RWPE1 (cell line): ENCODE data around the gene MMS22L.
A peak's percentile ranks its signal among the peaks of the same experiment; 100 is the strongest.

Source experiments
- CTCF ChIA-PET: fragments of 350-600 bp; sonication (Branson Sonifier 250); formaldehyde crosslinking; extraction: SDS; loops from one replicate; lab custom pipeline; 2021; lab: Yijun Ruan, JAX
- POLR2A ChIA-PET: fragments of 400-600 bp; formaldehyde crosslinking; extraction: SDS; loops from one replicate; lab custom pipeline; 2020; ENCODE audit warnings: antibody characterized with exemption; ENCODE audit not compliant: low non-redundant PET; lab: Yijun Ruan, JAX
- DNase-seq: peaks from one replicate; pipeline ENCODE4 v3.0.0; 2012; ENCODE audit warnings: low spot score
- H3K27ac ChIP-seq: fragments of 450-650 bp; 2 replicates; pipeline ENCODE4 v1.5.1; 2017
- TF ChIP-seq, protein P1 (sequence below): fragments of 450-650 bp; conservative IDR thresholded peaks from 2 replicates; pipeline ENCODE4 v1.5.1; 2017; ENCODE audit warnings: low read depth, mild to moderate bottlenecking

The MMS22L gene

DNA sequence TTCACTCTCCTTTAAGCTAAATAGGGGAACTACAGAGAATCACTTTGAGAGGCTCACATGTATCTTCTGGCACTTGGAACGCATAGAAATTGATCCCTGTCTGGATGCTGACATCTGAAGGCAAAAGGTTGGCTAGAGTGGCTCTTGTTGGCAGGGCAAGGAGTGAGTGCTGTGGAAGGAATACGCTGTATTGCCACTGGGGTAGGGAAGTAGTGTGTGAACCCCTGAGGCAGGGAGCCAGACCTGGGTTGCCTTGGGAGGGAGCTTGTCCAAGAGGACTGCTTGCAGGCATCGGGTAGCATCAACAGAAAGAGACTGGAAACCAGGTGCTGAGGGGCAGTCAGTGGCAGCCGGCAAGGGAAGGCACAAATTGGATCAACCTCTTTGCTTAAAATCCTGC is 8.9 kb upstream of the MMS22L start:
- DNase-seq = no peak
- H3K27ac ChIP-seq = no peak overlapping the region
- POLR2A ChIA-PET = no interaction called here
- TF ChIP-seq, protein P1, sequence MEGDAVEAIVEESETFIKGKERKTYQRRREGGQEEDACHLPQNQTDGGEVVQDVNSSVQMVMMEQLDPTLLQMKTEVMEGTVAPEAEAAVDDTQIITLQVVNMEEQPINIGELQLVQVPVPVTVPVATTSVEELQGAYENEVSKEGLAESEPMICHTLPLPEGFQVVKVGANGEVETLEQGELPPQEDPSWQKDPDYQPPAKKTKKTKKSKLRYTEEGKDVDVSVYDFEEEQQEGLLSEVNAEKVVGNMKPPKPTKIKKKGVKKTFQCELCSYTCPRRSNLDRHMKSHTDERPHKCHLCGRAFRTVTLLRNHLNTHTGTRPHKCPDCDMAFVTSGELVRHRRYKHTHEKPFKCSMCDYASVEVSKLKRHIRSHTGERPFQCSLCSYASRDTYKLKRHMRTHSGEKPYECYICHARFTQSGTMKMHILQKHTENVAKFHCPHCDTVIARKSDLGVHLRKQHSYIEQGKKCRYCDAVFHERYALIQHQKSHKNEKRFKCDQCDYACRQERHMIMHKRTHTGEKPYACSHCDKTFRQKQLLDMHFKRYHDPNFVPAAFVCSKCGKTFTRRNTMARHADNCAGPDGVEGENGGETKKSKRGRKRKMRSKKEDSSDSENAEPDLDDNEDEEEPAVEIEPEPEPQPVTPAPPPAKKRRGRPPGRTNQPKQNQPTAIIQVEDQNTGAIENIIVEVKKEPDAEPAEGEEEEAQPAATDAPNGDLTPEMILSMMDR = no peak
- CTCF ChIA-PET = no interaction called here

- H3K27ac ChIP-seq = no peak overlapping the region
- ChIA-PET POLR2A (no interaction called here), CTCF (no interaction called here)
- TF ChIP-seq, protein P1 = no peak
- DNase-seq = no peak
These were observed 6.3 kb upstream of the MMS22L start for GRCh38 chr6:97289332-97289731.

GRCh38 chr6:97288188-97288587 is 5.2 kb upstream of the MMS22L start:
- CTCF ChIA-PET = interaction anchor here (0.6 kb wide), 2 partner anchors 23 to 181 kb away, joined by 3 to 5 read pairs; no protein-coding TSS in a partner anchor
- no peak for DNase-seq
- POLR2A ChIA-PET = no interaction called here
- H3K27ac ChIP-seq = no peak overlapping the region
- TF ChIP-seq, protein P1 = no peak

DNA sequence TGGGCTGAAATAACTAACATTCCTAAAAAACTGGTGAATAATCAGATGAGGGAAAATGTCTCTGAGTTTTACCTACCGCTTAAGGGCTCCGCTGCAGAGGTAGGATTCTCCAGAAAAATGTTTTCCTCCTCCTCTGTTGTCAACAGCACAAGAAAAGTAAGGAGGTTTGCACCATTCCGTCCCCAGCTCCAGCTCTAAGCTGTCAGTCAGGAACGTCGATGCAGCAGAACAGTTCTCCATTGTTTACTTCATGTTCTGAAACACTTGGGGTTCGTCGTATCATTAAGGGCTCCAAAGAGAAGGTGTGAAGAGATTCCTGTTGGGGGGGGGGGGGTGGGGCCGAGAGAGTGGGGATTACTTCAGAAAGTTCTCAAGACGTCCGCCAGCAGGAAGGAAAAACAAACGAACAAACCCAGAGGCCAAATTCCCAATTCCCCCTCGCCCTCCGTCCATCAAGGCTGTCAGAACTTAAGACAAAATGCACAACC is 734 bp downstream of the MMS22L start:
- ChIA-PET POLR2A (no interaction called here), CTCF (interaction anchor here (1.2 kb wide), 1 partner anchor 10 kb away, joined by 3 read pairs; no protein-coding TSS in a partner anchor)
- H3K27ac ChIP-seq = peak overlapping the region; percentile 87
- TF ChIP-seq, protein P1 = no peak
- DNase-seq = peak; percentile 35

DNA sequence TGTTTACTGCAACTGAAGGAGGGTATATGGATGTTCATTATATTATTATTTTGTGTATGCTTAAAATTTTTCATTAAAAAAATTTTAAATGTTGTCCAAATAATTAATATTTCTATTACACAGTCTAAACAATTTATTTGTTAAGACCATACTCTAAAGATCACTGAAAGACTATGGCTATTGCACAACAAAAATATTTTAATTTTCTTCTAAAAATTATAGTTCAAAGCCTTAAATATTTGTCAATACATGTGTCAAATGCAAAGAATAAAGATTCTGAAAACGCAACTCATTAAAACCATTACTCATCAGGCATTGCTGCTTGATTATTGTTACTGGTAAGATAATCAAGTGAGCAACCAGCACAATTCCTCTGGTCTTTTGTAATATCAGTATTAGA is 2.2 kb downstream of the MMS22L start:
- TF ChIP-seq, protein P1 = no peak

GRCh38 chr6:97275804-97276203 is 7.2 kb downstream of the MMS22L start:
- DNase-seq = no peak
- ChIA-PET CTCF (interaction anchor here (0.6 kb wide), 1 partner anchor 116 kb away, joined by 3 read pairs; no protein-coding TSS in a partner anchor), POLR2A (no interaction called here)
- no peak overlapping the region for H3K27ac ChIP-seq
- TF ChIP-seq, protein P1 = no peak

More for the DNA sequence above, 2.2 kb downstream of the MMS22L start:
- no peak for DNase-seq
- POLR2A ChIA-PET = no interaction called here
- H3K27ac ChIP-seq = no peak overlapping the region
- CTCF ChIA-PET = no interaction called here
